Lower leg skin (tissue), 4 donors: ENCODE data around the gene LCP1. TPM values are rescaled to one million over a fixed set of nuclear protein-coding genes. Genes with fewer than 3 reads are reported as not detected.

Experiments
- DNase-seq, 2 donors: peaks; one replicate each; pipeline ENCODE4 v3.0.0-alpha.2; 2019; ENCODE audit warnings: low spot score in 2 of 2
- H3K4me3 ChIP-seq: fragments of 200-600 bp; sonication (generic); 2 replicates; pipeline ENCODE4 v1.5.1; 2017; ENCODE audit warnings: mild to moderate bottlenecking, low read depth; ENCODE audit not compliant: poor library complexity, severe bottlenecking
- POLR2A ChIP-seq, 2 donors: fragments of 450-650 bp; IDR thresholded peaks; one replicate each; pipeline ENCODE4 v1.6.1; 2016 to 2017; ENCODE audit warnings: antibody characterized with exemption in 2 of 2, mild to moderate bottlenecking in 1 of 2, moderate library complexity in 1 of 2
- WGBS, 2 donors: methylation state at CpG; one replicate each; pipeline ENCODE4 v1.1.5; 2018; 5-methylcytosine and 5-hydroxymethylcytosine counted together
- intact Hi-C: fragments of 100-400 bp; cut with DNase I; formaldehyde crosslinking; loops from one replicate; pipeline ENCODE4 v1.15.0; 2023; ENCODE audit warnings: low total_unique reads
- total RNA-seq, 4 donors: library from RNA; depleted of rRNA; stranded (reverse); fragments of >200 nt; gene quantifications; one replicate each; pipeline ENCODE4 v1.1.0, GENCODE V29; 2016
- TF ChIP-seq, protein P1 (sequence below), 3 donors: fragments of 450-650 bp; IDR thresholded peaks; one replicate each; pipeline ENCODE4 v1.5.1; 2016; ENCODE audit warnings: antibody characterized with exemption in 3 of 3, mild to moderate bottlenecking in 3 of 3, moderate library complexity in 2 of 3

LCP1 gene
- total RNA-seq, 4 donors from 2014 or later = 21.7 to 45.4 (median 39.0) TPM

DNA sequence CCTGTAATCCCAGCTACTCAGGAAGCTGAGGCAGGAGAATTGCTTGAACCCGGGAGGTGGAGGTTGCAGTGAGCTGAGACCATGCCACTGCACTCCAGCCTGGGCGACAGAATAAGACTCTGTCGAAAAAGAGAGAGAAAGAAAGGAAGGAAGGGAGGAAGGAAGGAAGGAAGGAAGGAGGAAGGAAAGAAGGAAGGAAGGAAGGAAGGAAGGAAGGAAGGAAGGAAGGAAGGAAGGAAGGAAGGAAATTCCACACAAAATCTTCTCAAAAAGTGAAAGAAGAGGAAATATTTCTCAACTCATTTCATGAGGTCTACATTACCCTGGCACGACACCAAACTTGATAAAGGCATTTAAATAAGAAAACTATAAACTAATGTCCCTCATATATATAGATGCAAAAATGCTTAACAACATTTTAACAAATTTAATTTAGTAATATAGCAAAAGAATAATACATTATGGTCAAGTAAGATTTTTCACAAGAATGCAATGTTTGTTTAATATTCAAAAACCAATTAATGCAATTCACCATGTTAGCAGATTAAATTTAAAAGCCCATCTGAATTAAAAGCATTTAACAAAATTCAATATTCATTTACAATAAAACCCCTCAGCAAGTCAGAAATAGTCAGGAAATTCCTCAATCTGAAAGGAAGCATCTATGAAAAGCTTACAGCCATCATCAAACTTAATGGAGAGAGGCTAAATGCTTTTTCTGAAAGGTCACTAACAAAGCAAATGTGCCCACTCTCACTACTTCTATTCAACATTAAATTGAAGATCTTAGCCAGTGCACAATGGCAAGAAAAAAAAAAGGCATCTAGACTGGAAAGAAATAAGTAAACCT is 65.1 kb downstream of the LCP1 start:
- no peak for DNase-seq
- intact Hi-C loops = no loop called here
- H3K4me3 ChIP-seq = no peak overlapping the region
- 73 to 85% methylated on average over 4 of the region's 4 CpGs for WGBS, 2 donors
- no peak for TF ChIP-seq POLR2A (IDR thresholded peaks at IDR 0.05)
- TF ChIP-seq, protein P1, sequence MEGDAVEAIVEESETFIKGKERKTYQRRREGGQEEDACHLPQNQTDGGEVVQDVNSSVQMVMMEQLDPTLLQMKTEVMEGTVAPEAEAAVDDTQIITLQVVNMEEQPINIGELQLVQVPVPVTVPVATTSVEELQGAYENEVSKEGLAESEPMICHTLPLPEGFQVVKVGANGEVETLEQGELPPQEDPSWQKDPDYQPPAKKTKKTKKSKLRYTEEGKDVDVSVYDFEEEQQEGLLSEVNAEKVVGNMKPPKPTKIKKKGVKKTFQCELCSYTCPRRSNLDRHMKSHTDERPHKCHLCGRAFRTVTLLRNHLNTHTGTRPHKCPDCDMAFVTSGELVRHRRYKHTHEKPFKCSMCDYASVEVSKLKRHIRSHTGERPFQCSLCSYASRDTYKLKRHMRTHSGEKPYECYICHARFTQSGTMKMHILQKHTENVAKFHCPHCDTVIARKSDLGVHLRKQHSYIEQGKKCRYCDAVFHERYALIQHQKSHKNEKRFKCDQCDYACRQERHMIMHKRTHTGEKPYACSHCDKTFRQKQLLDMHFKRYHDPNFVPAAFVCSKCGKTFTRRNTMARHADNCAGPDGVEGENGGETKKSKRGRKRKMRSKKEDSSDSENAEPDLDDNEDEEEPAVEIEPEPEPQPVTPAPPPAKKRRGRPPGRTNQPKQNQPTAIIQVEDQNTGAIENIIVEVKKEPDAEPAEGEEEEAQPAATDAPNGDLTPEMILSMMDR (IDR thresholded peaks at IDR 0.05) = no peak

DNA sequence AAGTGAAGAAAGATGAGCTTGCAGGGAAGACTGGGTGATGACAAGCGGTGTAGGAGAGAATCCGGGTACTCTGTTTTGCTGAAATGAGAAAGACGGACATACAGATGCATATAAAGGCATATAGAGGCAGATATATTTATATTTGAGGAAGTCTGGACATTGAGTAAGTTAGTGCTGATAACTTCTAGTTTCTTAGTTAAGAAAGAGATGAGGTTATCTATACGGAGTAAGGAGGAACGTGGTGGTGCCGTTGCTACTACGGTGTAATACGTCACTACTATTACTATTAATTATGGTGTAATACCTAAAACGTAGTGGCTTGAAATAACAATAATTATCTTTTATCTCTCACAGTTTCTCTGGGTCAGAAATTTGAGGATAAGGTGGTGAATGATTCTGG is 67.4 kb downstream of the LCP1 start:
- WGBS, 2 donors = 89 to 92% methylated on average over 9 of the region's 9 CpGs
- TF ChIP-seq POLR2A (IDR thresholded peaks at IDR 0.05) = no peak
- TF ChIP-seq, protein P1 (IDR thresholded peaks at IDR 0.05) = no peak
- intact Hi-C loops = no loop called here
- DNase-seq = no peak
- H3K4me3 ChIP-seq = no peak overlapping the region

DNA sequence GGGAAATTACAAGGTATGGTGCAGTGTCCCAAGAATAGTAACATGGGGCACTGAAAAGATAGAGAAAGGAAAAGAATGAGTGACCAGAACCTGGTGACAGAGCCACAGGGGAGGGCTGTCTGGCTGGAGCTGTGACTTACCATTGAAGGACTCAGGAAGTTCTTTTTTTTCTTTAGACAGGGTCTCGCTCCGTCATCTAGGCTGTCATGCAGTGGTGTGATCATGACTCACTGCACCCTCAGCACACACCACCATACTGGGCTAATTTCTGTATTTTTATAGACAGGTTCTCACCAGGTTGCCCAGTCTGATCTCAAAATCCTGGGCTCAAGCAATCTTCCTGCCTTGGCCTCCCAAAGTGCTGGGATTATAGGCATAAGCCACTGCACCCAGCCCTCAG is 68.4 kb downstream of the LCP1 start:
- 84 to 95% methylated on average over 2 of the region's 2 CpGs for WGBS, 2 donors
- intact Hi-C loops = no loop called here
- no peak for DNase-seq
- TF ChIP-seq POLR2A (IDR thresholded peaks at IDR 0.05) = no peak
- TF ChIP-seq, protein P1 (IDR thresholded peaks at IDR 0.05) = no peak
- no peak overlapping the region for H3K4me3 ChIP-seq

DNA sequence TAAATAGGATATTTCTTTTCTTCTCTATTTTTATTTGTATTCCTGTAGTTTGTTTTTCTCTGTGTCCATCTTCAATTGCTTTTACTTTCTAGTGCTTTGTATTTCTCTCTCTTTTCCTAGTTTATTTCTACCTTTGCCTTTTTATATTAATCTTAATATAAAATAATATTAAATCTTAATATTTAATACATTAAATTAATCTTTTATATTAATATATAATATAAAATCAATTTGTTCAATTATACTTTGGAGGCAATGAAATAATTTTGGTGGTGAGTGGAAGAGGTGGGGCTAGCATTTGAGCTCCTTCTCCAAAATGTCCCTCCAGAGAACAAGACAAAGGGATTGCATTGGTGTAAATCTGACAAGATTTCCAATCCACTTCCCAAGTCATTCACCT is 70.8 kb downstream of the LCP1 start:
- no peak for TF ChIP-seq POLR2A (IDR thresholded peaks at IDR 0.05)
- TF ChIP-seq, protein P1 (IDR thresholded peaks at IDR 0.05) = no peak
- no peak overlapping the region for H3K4me3 ChIP-seq
- no peak for DNase-seq

DNA sequence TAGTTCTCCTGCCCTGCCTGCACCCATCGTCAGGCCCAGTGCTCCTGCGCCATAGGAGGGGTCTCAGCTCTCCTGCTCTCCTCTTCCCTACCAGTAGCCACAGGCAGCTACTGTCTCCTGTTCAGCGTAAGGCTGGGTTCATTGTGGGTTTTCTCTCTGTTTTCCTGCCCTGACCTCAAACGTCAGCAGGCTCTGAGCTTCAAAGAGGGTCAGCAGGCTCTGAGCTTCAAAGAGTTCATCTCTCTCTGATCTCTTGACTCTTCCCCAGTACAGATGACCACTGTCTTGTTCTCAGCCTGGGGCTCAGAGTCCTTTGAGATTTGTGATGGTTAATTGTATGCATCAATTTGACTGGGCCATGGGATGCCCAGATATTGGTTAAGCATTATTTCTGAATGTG is 72.5 kb downstream of the LCP1 start:
- 70 to 78% methylated on average over 4 of the region's 4 CpGs for WGBS, 2 donors
- no peak overlapping the region for H3K4me3 ChIP-seq
- intact Hi-C loops = no loop called here
- TF ChIP-seq POLR2A (IDR thresholded peaks at IDR 0.05) = no peak
- TF ChIP-seq, protein P1 (IDR thresholded peaks at IDR 0.05) = no peak
- no peak for DNase-seq

More for the DNA sequence above, 70.8 kb downstream of the LCP1 start:
- intact Hi-C loops = no loop called here
